GM18951 (cell line): ENCODE results near the gene DNM3.

ENCODE experiments used
- POLR2A ChIP-seq: IDR thresholded peaks from 4 replicates; pipeline ENCODE4 v1.6.1; 2011; ENCODE audit warnings: mild to moderate bottlenecking; ENCODE audit not compliant: insufficient read length, insufficient read depth; ENCODE audit errors: extremely low read depth
- in situ Hi-C: fragments of 300-500 bp; cut with MboI; formaldehyde crosslinking; loops from one replicate; pipeline ENCODE4 v1.12.0; 2022; ENCODE audit warnings: low sequenced_read_pairs, mixed read lengths, inconsistent platforms; ENCODE audit not compliant: unreplicated experiment

DNM3 gene

DNA sequence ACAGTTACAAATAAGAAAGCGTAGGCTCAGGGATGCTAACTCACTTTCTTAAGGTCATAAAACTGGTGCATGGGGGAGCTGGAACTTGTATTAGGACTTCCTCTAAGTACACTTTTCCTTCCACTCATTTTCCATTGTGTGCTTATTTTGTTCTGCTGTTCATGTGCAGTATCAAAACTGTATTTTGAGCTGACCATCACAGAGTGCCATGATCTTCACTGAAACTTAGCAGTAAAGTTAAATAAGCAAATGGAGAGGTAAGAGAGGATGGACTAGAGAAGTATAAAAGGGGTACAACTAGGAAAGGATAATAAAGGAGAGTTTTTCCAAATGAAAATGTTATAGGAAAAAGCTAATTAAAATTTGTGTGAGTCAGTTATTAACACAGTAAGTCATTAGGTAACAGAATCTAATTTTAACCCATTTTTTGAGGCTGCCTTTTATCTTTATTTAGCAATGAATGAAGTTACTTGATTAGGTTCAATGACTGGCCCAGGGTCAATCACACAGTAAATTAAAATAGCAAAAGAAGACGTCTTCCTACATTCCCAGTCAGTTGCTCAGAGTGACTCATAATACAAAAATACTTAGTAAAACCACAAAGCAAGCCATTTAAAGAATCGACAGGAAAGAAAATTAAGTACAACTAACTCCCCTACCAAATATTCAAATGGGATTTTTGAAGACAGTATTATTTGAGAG is 413.4 kb downstream of the DNM3 start:
- TF ChIP-seq POLR2A, result no peak
- in situ Hi-C loops, result no loop called here

DNA sequence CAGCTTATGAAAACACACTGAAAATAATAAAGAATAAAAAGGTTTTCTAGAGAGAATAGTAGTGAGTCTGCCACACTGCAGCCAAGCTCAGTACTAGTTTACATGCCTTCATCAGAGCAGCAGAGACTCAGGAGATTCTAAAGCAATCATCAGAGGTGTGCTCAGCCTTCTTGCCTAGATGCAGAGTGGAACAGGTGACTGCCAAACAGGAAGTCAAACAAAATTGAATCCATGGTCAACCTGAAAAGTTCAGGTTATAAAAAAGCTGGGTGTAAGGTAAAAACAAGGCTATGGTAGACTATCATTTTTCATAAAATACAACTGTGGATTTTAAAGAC is 413.9 kb downstream of the DNM3 start:
- in situ Hi-C loops, result no loop called here
- TF ChIP-seq POLR2A, result no peak

DNA sequence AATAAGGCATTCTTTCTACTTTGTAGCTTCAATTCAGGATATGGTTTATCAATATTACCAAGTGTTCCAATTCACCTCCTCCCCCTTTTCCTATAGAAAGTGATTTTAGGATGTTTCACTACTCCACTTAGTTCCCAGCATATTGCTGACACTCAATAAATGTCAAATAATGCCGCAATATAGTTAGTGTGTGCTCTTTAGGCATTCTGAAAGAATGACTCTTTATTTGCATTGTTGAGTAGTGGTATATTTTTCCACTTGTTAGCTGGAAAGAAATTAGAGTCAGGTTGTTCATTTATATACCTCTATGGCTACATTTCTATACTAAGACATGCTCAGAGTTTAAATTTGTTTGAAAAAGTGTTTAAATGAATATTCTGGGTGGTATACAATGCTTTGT is 424.6 kb downstream of the DNM3 start:
- in situ Hi-C loops, result no loop called here
- no peak for TF ChIP-seq POLR2A

DNA sequence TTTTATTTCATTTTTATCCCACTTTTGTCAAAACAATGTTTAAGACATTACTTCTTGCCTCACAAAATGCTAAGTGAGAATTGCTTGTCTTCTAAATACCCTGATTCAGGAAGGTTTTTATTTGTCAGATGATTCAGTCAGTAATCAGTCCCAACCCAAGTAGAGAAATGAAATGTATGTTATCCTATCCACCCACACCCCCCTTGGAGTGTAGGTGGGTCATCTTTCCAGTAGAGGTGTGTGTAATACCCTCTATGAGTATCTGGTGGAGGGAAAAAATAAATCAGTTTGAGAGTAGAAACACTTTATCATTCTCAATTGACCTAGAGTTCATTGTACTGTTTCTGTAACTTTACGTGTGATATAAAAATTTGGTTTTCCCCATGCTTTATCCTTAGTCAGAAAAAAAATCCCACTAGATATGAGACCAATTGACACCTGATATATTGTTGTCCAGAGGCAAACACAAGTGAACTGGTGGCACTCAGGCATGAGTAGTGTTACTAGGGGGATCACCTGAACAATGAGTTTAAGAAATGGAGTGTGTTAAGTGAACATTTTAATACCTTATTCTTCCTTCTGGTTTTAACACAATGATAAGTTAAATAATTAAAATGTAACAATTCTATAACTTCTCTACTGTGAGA is 425.4 kb downstream of the DNM3 start:
- TF ChIP-seq POLR2A, result no peak
- in situ Hi-C loops, result no loop called here

DNA sequence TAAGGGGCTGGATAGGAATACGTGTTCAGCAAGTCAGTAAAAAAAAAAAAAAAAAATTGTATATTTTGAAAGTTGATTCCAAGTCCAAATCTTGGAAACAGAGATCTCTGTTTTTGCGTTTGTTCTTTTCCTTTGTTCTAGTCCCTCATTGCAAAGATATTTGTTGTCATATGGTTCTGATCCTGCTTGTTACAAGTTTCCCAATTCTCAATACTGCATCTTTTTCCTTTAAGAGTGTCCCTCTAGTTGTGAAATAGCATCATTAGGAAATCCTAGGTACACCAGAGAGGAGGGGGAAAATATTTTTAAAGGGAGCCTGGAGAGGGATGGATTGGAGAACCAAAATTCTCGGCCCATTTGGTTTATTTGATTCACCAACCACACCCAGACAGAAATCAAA is 426.9 kb downstream of the DNM3 start:
- in situ Hi-C loops, result no loop called here
- no peak for TF ChIP-seq POLR2A

DNA sequence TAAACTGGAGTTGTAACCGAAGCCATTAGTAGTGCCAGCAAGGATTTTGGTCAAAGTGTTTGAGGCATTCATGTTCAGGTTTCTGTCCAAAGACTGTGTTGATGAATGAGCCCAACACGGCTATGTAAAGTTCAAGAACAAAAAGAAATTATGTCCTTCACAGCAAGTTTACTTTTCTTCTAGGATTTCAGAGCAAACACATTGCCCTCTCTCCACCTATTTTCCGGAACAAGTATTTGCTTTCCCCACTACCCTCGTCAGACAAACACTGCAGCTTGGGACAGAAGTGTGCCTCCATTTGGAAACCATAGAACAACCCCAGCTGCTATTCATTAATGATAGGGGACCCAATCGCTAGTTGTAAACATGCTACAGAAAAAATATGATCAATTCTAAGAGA is 427.8 kb downstream of the DNM3 start:
- in situ Hi-C loops, result no loop called here
- TF ChIP-seq POLR2A, result no peak

DNA sequence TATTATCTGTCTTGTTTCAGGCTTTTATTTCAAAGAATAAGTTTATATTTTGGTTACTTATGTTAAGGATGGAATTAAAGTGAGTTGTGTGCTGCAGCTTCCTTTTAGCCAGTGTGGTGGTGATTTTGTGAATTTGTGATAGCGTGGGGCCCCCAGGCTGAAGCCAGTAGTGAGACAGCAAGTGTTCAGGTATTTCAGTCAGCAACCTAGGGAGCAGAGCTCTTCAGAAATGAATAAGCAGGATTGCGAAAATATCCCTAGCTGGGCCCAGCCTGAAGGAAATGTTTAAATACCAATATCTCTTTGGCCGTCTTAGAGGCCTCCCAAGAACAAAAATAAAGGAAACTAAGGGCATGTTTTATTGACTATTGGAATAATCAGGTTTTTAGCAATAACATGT is 428.3 kb downstream of the DNM3 start:
- in situ Hi-C loops, result no loop called here
- TF ChIP-seq POLR2A, result no peak

DNA sequence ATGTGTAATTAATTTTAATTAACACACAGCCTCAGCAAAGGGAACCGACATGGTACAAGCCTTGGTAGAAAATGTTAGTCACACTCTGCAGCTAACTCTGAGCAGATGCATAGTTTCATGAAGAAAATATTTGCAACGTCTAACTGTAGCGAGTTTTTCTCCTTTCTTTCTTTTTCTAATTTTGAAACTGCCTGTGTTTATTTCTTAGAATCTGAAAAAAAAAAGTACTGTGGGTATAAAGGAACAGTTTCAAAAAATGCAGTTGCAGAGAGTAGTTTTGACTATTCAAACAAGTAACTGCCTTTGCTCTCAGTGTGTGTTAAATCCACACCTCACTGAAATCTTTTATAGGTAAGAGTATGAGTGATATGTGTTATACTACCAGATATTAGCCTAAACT is 429.3 kb downstream of the DNM3 start:
- TF ChIP-seq POLR2A, result no peak
- in situ Hi-C loops, result no loop called here

DNA sequence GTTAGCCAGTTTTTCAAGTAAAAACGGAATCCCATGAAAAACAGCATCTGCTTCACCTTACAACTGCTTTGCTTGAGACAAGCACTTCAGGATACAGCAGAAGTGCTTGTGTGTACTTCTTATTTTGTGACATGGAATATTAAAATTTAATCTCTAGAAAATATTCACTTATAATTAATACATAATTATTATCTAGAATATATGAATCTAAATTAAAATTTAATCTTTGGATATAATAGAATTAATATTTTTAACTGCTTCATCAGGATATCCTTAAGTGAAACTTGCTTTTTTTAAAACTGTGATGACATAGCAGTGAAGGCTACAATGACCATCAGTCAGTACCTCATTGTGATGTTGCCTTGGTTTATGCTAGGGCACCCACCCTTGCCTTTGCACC is 430.8 kb downstream of the DNM3 start:
- in situ Hi-C loops, result no loop called here

DNA sequence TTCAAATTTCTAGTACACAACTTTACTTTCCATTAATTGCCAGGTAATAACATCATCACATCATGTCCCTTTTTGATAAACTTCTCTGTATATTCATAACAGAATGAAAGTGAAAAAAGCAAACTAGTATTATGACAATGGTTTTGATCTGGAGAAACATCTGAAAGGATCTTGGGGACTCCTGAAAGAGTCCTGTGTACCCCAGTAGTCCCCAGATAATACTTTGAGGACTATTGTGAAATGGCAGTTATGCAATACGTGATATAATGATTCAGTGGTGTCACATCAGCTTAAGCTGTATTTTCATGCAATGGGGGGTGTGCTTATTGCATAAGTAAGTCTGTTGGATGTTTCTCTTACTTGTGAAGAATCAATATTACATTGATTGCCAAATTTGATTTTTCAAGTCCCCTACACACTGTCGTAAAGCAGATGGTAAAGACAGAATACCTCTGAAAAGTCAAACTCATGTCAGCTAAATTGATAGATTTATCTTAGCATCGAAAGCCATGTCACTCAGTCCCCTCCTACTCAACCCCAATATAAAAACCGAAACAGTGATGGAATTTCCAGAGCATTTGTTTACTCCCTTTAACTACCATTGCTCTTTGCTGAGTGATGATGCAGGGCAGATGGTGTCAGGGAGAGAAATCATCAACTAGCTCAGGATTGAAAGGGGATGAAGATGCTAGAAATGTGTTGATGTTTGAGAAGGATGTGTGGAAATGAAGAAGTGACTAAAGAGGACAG is 432.5 kb downstream of the DNM3 start:
- no peak for TF ChIP-seq POLR2A
- in situ Hi-C loops, result no loop called here

More for the DNA sequence above, 430.8 kb downstream of the DNM3 start:
- no peak for TF ChIP-seq POLR2A

DNA sequence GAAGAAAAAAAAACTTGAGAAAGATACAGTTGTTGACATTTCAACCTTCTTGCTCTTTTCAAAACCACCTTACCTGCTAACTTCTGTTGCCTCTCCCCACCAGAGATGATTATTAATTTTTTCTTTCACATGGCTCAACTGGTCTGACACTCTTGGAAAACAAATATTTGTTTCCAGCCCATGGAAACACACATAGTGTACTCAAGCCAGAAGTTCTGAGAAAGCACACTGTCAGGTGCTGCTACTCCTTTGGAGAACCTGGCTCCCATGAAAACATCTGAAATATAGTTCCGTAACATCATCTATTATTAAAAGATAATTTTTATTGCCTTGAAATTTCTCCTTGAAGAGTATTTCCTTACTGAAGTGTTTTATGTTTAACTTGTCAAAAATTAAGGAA is 434.2 kb downstream of the DNM3 start:
- TF ChIP-seq POLR2A, result no peak
- in situ Hi-C loops, result no loop called here

DNA sequence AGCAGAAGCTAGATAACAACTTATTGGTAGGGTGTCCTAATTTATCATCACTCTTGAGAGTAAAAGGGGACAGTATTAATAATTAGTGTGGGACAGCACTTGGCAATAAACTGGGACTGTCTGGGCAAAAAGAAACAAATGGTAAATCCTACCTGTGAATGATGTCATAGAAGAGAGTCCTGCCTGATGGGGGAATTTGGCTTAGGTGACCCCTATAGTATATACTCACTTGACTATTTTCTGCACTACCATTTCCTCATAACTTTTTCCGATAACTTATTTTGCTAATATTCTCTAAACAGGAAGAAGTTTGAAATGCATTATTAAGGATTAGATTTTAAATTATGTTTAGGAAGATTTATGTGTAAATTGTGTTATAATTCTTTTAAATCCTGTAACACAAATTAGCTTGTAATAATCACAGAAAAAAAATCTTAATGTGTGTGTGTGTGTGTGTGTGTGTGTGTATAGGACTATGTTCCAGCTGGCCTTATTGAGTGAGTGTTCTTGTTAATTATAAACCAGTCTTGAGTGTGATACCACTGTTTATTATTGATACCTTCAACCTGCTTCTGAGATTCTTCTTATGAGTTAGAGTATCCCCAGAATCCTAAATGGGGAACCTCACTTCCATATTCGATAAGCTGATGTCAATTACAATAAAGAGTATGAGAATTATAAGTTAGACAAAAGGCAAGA is 435.0 kb downstream of the DNM3 start:
- in situ Hi-C loops, result no loop called here
- no peak for TF ChIP-seq POLR2A

DNA sequence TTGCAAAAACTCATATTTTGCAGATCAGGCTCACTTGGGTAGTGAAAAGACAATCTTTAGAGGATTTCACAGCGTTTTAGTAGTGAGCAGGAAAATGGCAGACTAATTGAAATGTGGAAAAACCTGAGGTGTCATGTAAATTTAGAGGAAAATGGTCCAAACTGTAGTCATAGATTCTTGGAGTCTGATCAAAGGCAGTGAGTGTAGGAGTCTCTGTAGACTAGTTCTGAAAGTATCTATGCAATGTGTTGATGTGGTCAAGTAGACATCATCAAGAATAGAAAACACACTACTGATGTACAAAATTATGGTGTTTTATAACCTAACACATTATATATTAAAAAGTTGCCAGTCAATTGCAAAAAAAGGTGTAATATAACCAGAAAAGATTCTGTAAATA is 436.0 kb downstream of the DNM3 start:
- in situ Hi-C loops, result no loop called here
- no peak for TF ChIP-seq POLR2A
